Measurements from ENCODE around the gene LHFPL6.

The LHFPL6 gene

DNA sequence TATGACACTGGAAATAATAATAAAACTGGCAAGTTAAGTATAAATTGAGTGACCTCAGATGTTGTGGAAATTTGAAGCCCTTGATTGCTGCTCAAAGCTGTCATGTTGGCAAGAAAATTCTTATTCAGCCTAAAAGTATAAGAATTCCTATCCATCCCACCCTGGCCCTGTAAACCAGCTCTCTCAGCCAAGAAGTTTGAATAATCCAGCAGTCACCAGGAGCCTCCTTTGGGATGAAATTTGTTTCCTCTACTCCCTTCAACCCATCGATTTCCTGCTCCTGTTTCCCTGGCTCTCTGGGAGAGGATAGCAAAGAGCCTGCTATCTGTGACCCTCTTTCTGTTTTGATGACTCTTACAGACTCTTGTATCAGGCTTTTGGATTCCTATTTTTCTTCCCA is 169.3 kb downstream of the LHFPL6 start:
- Histone ChIP-seq H3K4me1 (ENCODE audit: insufficient read depth, low read length) (no peaks in the 10 kb centered on the region), H3K9ac (ENCODE audit: low read depth, low read length) (no peak overlapping the region), H3K9me3 (ENCODE audit: control insufficient read depth, insufficient read depth, low read length) (peaks cover 12% of the 10 kb centered on the region), H3K36me3 (ENCODE audit: insufficient read depth, low read length) (no peaks in the 10 kb centered on the region; the same call in 1 of the 2 replicates)

DNA sequence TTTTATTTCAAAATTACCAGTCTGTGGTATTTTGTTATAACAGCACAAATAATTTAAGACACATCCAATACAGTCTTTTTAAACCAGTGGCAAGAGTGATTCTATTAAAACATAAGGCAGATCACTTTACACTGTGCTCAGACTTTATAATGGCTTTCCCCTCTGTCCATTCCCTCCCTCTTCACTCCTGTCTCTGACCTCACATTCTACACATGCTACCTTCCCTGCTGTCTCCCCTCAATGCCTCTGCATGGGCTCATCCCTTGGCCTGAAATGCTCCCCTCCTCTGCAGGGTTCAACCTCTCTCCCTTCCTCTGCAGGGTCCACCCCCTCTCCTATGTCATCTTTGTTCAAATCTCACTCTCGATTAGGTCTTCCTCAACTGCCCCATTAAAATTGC is 170.8 kb downstream of the LHFPL6 start:
- no peak overlapping the region for H3K9ac ChIP-seq (ENCODE audit: low read depth, low read length)
- peaks cover 3% of the 10 kb centered on the region; the same call in 1 of the 2 replicates for H3K9me3 ChIP-seq (ENCODE audit: control insufficient read depth, insufficient read depth, low read length)
- H3K4me1 ChIP-seq (ENCODE audit: insufficient read depth, low read length) = no peaks in the 10 kb centered on the region
- H3K36me3 ChIP-seq (ENCODE audit: insufficient read depth, low read length) = no peaks in the 10 kb centered on the region

DNA sequence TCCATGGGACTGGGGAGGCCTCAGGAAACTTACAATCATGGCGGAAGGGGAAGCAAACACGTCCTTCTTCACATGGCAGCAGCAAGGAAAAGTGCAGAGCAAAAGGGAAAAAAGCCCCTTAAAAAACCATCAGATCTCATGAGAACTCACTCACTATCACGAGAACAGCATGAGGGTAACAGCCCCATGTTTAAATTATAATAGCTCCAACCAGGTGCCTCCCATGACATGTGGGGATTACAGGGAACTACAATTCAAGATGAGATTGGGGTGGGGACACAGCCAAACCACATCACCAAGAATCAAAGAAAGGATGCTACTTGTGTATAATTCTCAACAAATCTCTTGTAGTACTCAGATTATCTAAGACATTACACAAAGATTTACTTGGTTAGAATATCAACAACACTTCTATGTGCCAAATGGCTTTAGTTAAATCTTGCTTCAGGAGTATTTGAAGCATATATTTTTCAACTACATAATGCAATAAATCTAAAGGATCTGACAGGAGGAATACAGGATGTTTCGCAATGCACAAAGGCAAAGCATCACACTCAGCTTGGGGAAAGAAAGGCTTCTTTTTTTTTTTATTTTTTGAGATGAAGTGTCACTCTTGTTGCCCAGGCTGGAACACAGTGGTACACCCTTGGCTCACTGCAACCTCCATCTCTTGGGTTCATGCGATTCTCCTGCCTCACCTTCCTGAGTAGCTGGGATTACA is 180.0 kb downstream of the LHFPL6 start:
- peaks cover 7% of the 10 kb centered on the region for H3K4me1 ChIP-seq (ENCODE audit: insufficient read depth, low read length)
- H3K9ac ChIP-seq (ENCODE audit: low read depth, low read length) = no peak overlapping the region
- H3K9me3 ChIP-seq (ENCODE audit: control insufficient read depth, insufficient read depth, low read length) = no peaks in the 10 kb centered on the region
- H3K36me3 ChIP-seq (ENCODE audit: insufficient read depth, low read length) = no peaks in the 10 kb centered on the region

DNA sequence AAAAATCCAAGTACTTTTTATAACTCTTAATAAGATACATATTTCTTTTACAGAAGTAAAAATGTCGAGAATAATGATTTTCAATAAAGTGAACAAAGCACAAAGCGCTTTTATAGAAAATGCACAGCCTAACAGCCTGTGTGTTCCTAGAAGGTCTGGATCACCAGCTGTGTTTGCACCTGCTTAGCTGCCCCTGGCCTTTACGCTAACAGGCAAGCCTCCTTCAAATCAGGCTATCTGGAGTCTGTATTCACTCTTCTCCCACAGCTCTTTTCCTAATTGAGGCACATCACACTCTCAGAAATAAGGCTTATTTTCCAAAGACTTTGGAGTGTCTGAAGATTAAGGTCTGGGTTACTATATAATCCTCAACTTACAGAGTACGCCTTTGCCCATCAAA is 183.1 kb downstream of the LHFPL6 start:
- H3K9ac ChIP-seq (ENCODE audit: low read depth, low read length) = no peak overlapping the region
- no peaks in the 10 kb centered on the region for H3K9me3 ChIP-seq (ENCODE audit: control insufficient read depth, insufficient read depth, low read length)
- peaks cover 15% of the 10 kb centered on the region for H3K4me1 ChIP-seq (ENCODE audit: insufficient read depth, low read length)
- no peaks in the 10 kb centered on the region for H3K36me3 ChIP-seq (ENCODE audit: insufficient read depth, low read length)

DNA sequence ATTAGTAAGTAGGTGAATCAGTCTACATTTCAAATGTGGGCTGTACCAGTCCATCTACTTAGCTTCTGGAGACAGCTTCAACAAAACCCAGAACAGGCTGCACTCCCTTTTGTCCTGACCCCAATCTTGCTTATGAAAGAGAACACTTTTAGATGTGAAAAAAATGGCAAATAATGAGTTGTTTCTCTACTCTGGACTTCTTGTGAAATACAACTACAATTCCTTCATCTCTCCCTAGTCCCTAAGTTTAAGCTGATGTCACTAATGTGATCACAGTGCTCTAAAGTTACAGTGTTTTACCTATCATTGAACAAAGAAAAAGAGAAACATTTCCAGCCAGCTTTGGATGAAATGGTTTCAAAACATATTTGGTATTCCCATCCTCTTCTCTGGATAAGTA is 183.9 kb downstream of the LHFPL6 start:
- Histone ChIP-seq H3K9me3 (ENCODE audit: control insufficient read depth, insufficient read depth, low read length) (no peaks in the 10 kb centered on the region), H3K4me1 (ENCODE audit: insufficient read depth, low read length) (peaks cover 15% of the 10 kb centered on the region), H3K9ac (ENCODE audit: low read depth, low read length) (no peak overlapping the region), H3K36me3 (ENCODE audit: insufficient read depth, low read length) (no peaks in the 10 kb centered on the region)

DNA sequence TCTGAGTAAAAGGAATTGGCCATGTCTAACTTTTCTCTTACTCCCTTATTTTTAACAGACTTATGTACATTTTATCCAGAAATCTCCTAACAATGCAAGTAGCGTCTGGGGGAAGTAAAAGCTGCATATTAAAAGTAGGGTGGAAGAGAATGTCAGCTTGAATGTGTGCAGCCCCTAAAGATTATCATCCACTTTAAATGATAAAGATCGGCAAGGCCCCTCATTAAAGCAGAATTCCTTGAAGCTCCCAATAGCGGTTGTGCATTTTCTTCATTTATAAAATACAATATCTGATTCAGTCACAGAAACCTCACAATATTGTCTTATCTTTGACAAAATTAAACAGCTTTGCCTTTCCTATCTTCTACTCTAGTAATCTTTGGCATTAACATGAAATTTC is 184.6 kb downstream of the LHFPL6 start:
- H3K9ac ChIP-seq (ENCODE audit: low read depth, low read length) = no peak overlapping the region
- peaks cover 15% of the 10 kb centered on the region for H3K4me1 ChIP-seq (ENCODE audit: insufficient read depth, low read length)

DNA sequence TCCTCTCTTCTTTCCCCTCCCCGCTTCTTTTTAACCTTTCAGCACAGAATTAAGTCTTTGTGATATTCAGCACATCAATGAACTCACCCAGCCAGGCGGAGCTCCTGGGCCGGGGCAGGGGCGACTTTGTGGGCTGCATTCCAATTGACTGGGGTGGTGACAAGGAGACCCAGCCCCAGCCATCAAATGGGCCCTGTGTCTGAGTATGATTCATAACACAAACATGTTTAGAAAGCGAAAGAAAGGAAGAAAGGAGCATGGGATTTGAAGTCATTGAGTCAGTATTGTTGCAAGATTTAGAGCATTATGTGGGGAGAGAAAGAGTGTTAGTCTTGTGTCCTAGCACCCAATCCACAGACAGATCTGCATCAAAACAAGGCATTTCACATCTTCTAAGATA is 185.3 kb downstream of the LHFPL6 start:
- Histone ChIP-seq H3K36me3 (ENCODE audit: insufficient read depth, low read length) (no peaks in the 10 kb centered on the region), H3K9me3 (ENCODE audit: control insufficient read depth, insufficient read depth, low read length) (no peaks in the 10 kb centered on the region), H3K4me1 (ENCODE audit: insufficient read depth, low read length) (peaks cover 15% of the 10 kb centered on the region), H3K9ac (ENCODE audit: low read depth, low read length) (peak overlapping the region; percentile 31; the same call in 1 of the 2 replicates)

More for the DNA sequence above, 184.6 kb downstream of the LHFPL6 start:
- no peaks in the 10 kb centered on the region for H3K36me3 ChIP-seq (ENCODE audit: insufficient read depth, low read length)
- H3K9me3 ChIP-seq (ENCODE audit: control insufficient read depth, insufficient read depth, low read length) = no peaks in the 10 kb centered on the region

DNA sequence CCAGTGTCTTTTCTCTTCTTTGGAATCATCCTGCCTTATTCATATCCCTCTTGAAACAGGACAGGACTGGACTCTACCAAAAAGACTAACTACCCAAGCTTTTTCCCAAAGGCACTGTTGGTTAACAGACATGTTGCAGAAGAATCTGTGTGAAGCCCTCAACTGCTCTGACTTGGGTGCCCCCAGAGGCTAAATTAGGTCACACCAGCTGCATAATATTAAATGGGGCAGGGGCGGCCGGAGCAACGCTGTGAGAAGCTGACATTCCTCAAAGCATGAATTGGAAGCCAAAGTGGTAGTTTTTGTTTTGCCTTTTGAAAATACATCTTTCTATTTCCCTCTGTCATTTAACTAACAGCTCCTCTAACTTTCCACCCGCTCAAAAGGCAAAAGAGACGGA is 185.9 kb downstream of the LHFPL6 start:
- peaks cover 16% of the 10 kb centered on the region for H3K4me1 ChIP-seq (ENCODE audit: insufficient read depth, low read length)
- H3K9ac ChIP-seq (ENCODE audit: low read depth, low read length) = peak overlapping the region; percentile 31; the same call in 1 of the 2 replicates
- H3K36me3 ChIP-seq (ENCODE audit: insufficient read depth, low read length) = no peaks in the 10 kb centered on the region
- no peaks in the 10 kb centered on the region for H3K9me3 ChIP-seq (ENCODE audit: control insufficient read depth, insufficient read depth, low read length)

DNA sequence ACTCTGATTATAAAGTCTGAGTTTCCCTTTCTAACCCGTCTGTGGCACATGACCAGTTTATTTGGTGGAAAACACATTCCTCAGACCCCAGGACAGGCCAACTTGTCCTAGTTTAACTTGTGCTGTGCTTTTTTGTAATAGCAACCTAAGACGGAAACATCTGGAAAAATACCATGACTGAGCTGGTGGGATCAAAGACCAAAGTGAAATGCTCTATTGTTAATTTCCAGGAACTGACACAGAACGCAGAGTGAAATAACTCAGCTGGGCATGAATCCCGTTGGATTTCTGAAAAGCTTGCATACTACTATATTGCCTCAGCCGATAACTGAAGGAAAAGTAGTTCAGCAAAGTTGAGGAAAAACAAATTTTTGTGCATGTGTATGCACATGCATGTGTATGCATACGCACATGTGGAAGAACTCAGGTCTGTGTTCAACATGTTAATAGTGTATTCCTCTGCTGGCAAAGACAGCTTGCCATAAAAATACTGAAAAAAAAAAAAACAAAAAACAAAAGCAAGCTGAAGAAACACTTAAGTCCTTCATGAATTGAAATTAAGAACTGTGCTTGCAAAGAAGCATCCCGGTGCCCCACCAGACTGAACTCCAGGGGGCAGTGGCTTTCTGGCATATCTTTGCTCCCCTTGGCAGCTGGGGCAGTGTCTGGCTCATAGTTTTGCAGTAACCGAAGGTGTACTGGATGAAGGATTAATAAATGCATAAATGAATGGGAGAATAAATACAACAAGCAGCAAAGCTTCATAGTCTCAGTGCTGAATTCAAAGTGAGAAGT is 187.8 kb downstream of the LHFPL6 start:
- no peaks in the 10 kb centered on the region for H3K9me3 ChIP-seq (ENCODE audit: control insufficient read depth, insufficient read depth, low read length)
- no peak overlapping the region for H3K9ac ChIP-seq (ENCODE audit: low read depth, low read length)
- peaks cover 34% of the 10 kb centered on the region for H3K4me1 ChIP-seq (ENCODE audit: insufficient read depth, low read length)
- H3K36me3 ChIP-seq (ENCODE audit: insufficient read depth, low read length) = no peaks in the 10 kb centered on the region

DNA sequence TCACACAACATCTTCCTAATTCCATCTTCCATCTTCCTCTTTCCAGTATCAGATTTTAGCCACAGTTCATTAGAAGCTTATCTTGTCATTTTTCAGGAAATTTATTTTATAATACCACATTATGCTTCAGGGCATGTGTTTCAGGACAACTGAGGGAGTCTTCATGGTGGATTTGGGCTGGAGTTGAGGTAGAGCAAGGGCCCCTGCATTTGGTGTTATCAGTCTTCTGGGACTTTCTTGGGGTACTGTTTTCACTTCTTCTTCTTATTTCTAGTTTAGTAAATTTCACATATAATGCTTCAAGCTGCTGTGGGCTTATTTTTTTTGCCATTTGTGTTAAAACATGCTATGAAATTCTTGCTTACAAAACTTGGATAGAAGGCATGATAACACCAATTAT is 188.7 kb downstream of the LHFPL6 start:
- Histone ChIP-seq H3K9me3 (ENCODE audit: control insufficient read depth, insufficient read depth, low read length) (no peaks in the 10 kb centered on the region), H3K9ac (ENCODE audit: low read depth, low read length) (no peak overlapping the region), H3K36me3 (ENCODE audit: insufficient read depth, low read length) (no peaks in the 10 kb centered on the region), H3K4me1 (ENCODE audit: insufficient read depth, low read length) (peaks cover 43% of the 10 kb centered on the region)

DNA sequence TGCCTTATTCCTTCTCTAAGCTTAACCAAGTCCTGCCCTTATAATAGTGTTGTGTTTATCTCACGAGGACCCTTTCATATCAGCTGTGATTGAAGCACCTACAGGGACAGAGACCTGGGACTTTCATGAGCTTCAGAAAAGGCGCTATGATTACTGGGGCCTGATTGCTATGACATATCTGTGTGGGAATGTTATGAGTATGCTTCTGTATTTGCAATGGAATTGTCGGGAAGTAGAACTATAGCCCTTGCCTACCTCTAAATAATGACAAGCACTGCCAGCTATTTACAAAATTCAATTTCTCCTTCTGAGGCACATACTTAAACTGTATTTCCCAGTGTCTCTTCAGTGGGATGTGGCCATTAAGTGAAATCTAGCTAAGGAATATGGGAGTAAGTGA is 191.5 kb downstream of the LHFPL6 start:
- no peaks in the 10 kb centered on the region for H3K9me3 ChIP-seq (ENCODE audit: control insufficient read depth, insufficient read depth, low read length)
- peaks cover 42% of the 10 kb centered on the region for H3K4me1 ChIP-seq (ENCODE audit: insufficient read depth, low read length)
- H3K36me3 ChIP-seq (ENCODE audit: insufficient read depth, low read length) = no peaks in the 10 kb centered on the region
- no peak overlapping the region for H3K9ac ChIP-seq (ENCODE audit: low read depth, low read length)

DNA sequence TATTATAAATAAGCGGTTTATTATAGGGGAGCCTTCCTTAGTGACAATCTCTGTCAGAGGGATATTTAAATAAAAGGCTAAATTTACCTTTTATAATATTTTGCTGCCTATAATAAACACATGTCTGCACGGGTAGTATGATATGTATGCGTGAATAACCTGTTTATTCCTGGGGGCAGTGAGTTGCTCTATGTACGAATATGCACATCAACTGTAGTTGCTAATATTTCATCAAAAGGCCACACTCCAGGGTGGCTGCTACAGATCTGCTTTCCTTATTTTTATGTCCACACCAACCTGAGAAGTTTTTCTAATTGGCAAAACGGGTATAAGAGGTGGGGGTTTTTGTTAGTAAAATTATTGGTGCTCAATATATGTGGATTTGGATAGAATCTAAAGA is 192.0 kb downstream of the LHFPL6 start:
- H3K36me3 ChIP-seq (ENCODE audit: insufficient read depth, low read length) = no peaks in the 10 kb centered on the region
- H3K9ac ChIP-seq (ENCODE audit: low read depth, low read length) = no peak overlapping the region
- peaks cover 43% of the 10 kb centered on the region for H3K4me1 ChIP-seq (ENCODE audit: insufficient read depth, low read length)
- H3K9me3 ChIP-seq (ENCODE audit: control insufficient read depth, insufficient read depth, low read length) = no peaks in the 10 kb centered on the region

DNA sequence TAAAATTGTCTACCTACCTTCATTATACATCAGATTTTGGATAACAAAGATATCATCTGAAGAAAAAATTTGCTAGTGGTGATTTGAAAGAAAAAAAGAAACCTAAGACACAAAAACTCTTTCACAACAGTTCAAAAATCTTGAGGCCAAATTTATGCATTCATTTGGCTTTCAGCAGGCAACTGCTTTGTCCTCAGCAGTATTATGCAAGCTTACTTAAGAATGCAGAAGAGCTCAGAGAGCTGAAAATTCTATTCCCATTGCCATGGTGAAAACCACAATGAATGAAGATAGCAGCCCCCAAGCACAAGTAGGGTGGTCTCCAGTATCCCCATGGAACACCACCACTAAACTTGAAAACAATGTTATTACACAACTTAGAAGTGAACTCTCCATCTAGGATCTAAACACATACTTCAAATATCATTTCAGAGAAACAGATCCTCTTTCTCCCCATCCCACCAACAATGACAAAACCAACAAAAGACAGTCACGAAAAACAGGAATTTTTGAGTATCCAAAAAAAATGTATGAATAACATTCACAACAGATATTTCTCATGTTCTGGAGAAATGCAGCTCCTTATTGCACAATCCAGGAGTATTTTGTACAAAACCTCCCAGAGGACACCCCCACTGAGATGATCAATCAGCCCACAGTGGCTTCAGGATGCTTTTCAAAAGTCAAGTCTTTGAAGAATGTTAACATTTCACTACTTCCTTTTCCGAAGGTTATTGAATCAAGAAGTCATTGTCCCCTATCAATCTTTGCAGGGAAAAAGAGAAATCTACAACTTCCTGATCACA is 192.7 kb downstream of the LHFPL6 start:
- H3K9ac ChIP-seq (ENCODE audit: low read depth, low read length) = no peak overlapping the region
- peaks cover 43% of the 10 kb centered on the region for H3K4me1 ChIP-seq (ENCODE audit: insufficient read depth, low read length)
- H3K9me3 ChIP-seq (ENCODE audit: control insufficient read depth, insufficient read depth, low read length) = no peaks in the 10 kb centered on the region
- H3K36me3 ChIP-seq (ENCODE audit: insufficient read depth, low read length) = no peaks in the 10 kb centered on the region

DNA sequence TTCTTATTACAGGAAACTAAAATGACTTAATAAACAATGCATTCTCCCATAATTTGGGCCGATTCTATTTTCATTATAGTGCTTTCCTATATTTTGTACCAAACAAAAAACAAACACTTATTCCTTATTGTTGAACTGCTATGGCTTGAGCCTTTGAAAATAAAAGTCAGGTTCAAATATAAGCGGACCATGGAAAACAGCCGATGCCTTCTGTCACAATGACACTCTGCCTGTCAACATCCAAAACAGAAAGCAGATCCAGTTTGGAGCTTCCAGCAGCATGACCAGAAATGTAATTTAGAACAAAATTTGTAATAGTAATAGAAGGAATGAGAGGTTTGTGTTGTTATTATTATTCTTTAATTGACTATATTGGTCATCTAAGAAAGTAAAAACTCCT is 194.5 kb downstream of the LHFPL6 start:
- Histone ChIP-seq H3K36me3 (ENCODE audit: insufficient read depth, low read length) (no peaks in the 10 kb centered on the region), H3K9ac (ENCODE audit: low read depth, low read length) (no peak overlapping the region), H3K9me3 (ENCODE audit: control insufficient read depth, insufficient read depth, low read length) (no peaks in the 10 kb centered on the region), H3K4me1 (ENCODE audit: insufficient read depth, low read length) (peaks cover 41% of the 10 kb centered on the region)
